ENCODE results near the gene SERHL2. TPM values are rescaled to one million over a fixed set of nuclear protein-coding genes. Genes with fewer than 3 reads are reported as not detected.

The SERHL2 gene
- total RNA-seq, 1 donor from 2014 or later = 0.69 TPM

- Mint-ChIP-seq H3K27ac (ENCODE audit: unreplicated experiment) (no peak overlapping the region), H3K36me3 (ENCODE audit: low read depth, unreplicated experiment) (peaks cover 5% of the 10 kb centered on the region), H3K4me3 (ENCODE audit: unreplicated experiment) (no peak overlapping the region), H3K9me3 (ENCODE audit: unreplicated experiment) (no peaks in the 10 kb centered on the region), H3K4me1 (ENCODE audit: unreplicated experiment) (no peaks in the 10 kb centered on the region), H3K27me3 (ENCODE audit: unreplicated experiment) (peaks cover 17% of the 10 kb centered on the region)
- TF ChIP-seq, protein P1, sequence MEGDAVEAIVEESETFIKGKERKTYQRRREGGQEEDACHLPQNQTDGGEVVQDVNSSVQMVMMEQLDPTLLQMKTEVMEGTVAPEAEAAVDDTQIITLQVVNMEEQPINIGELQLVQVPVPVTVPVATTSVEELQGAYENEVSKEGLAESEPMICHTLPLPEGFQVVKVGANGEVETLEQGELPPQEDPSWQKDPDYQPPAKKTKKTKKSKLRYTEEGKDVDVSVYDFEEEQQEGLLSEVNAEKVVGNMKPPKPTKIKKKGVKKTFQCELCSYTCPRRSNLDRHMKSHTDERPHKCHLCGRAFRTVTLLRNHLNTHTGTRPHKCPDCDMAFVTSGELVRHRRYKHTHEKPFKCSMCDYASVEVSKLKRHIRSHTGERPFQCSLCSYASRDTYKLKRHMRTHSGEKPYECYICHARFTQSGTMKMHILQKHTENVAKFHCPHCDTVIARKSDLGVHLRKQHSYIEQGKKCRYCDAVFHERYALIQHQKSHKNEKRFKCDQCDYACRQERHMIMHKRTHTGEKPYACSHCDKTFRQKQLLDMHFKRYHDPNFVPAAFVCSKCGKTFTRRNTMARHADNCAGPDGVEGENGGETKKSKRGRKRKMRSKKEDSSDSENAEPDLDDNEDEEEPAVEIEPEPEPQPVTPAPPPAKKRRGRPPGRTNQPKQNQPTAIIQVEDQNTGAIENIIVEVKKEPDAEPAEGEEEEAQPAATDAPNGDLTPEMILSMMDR (IDR thresholded peaks at IDR 0.05; ENCODE audit: unreplicated experiment) = no peak
- DNase-seq (ENCODE audit: low spot score) = no peak
Observed at GRCh38 chr22:42623301-42623751, 69.6 kb downstream of the SERHL2 start.

Other genes starting within 250 kb of the SERHL2 start
- 1.6 TPM for gene NFAM1, start 121.6 kb upstream of the SERHL2 start, total RNA-seq (ENCODE audit: unreplicated experiment)
- gene RRP7A, start 34.2 kb upstream of the SERHL2 start, total RNA-seq (ENCODE audit: unreplicated experiment) = 47.9 TPM
- 50.0 TPM for gene POLDIP3, start 60.9 kb downstream of the SERHL2 start, total RNA-seq (ENCODE audit: unreplicated experiment)
- gene ATP5MGL, start 86.6 kb downstream of the SERHL2 start, total RNA-seq (ENCODE audit: unreplicated experiment) = 0.82 TPM
- gene CYB5R3, start 95.4 kb downstream of the SERHL2 start, total RNA-seq (ENCODE audit: unreplicated experiment) = 125 TPM
- gene A4GALT, start 166.9 kb downstream of the SERHL2 start, total RNA-seq (ENCODE audit: unreplicated experiment) = 5.3 TPM